CD14-positive monocyte (primary cell): Measurements from ENCODE around the gene LIMS2. TPM values are rescaled to one million over a fixed set of nuclear protein-coding genes. Genes with fewer than 3 reads are reported as not detected.

Source experiments
- DNase-seq, 3 donors: peaks; one replicate each; pipeline ENCODE4 v3.0.0-alpha.2; 2011 to 2022
- H2AFZ ChIP-seq: 2 replicates; pipeline ENCODE4 v1.6.0; 2012; ENCODE audit warnings: mild to moderate bottlenecking, low read depth, low read length, inconsistent platforms; ENCODE audit not compliant: insufficient read depth, poor library complexity, severe bottlenecking
- H3K27ac ChIP-seq, 2 donors: 1 replicate in 1 of 2; 2 replicates in 1 of 2; pipeline ENCODE4 v1.5.1; 2012 to 2013; ENCODE audit warnings: low read length in 2 of 2, control low read depth in 1 of 2, inconsistent platforms in 1 of 2, low read depth in 1 of 2, mild to moderate bottlenecking in 1 of 2
- H3K27me3 ChIP-seq, 2 donors: one replicate each; pipeline versions ENCODE4 v1.6.0 to v1.6.1; 2011 to 2013; ENCODE audit warnings: low read length in 2 of 2; ENCODE audit not compliant: control insufficient read depth in 2 of 2, insufficient read depth in 2 of 2
- H3K36me3 ChIP-seq, 2 donors: replicated peaks in 1 of 2; 1 replicate in 1 of 2; 2 replicates in 1 of 2; pipeline versions ENCODE4 v1.5.1 to v1.6.1; 2012 to 2013; ENCODE audit warnings: low read length in 2 of 2, control low read depth in 1 of 2, inconsistent platforms in 1 of 2, mild to moderate bottlenecking in 1 of 2; ENCODE audit not compliant: insufficient read depth in 2 of 2, control insufficient read depth in 1 of 2
- H3K4me1 ChIP-seq, 2 donors: 1 replicate in 1 of 2; 2 replicates in 1 of 2; pipeline versions ENCODE4 v1.5.1 to v1.6.1; 2012 to 2013; ENCODE audit warnings: low read length in 2 of 2, control low read depth in 1 of 2, inconsistent platforms in 1 of 2, mild to moderate bottlenecking in 1 of 2, moderate library complexity in 1 of 2; ENCODE audit not compliant: insufficient read depth in 2 of 2, control insufficient read depth in 1 of 2
- H3K4me2 ChIP-seq: replicated peaks from 2 replicates; pipeline ENCODE3; 2012; ENCODE audit warnings: low read length, moderate library complexity, mild to moderate bottlenecking; ENCODE audit not compliant: poor library complexity, severe bottlenecking; ENCODE audit errors: extremely low read depth
- H3K4me3 ChIP-seq, 3 experiments: fragments of 200-600 bp in 1 of 3; sonication (generic) in 1 of 3; replicated peaks in 1 of 3; 1 replicate in 2 of 3; 2 replicates in 1 of 3; pipeline ENCODE4 v1.5.1; 2011 to 2013; ENCODE audit warnings: low read length in 3 of 3, mild to moderate bottlenecking in 3 of 3, control low read depth in 2 of 3, low read depth in 2 of 3, inconsistent platforms in 1 of 3, moderate library complexity in 1 of 3
- H3K79me2 ChIP-seq: 2 replicates; pipeline ENCODE4 v1.6.0; 2012; ENCODE audit warnings: mild to moderate bottlenecking, control low read depth, inconsistent platforms, low read length, moderate library complexity; ENCODE audit not compliant: insufficient read depth
- H3K9ac ChIP-seq: 2 replicates; pipeline ENCODE4 v1.6.0; 2017; ENCODE audit warnings: low read length, mild to moderate bottlenecking; ENCODE audit not compliant: insufficient read depth, poor library complexity, severe bottlenecking
- H3K9me3 ChIP-seq, 2 donors: replicated peaks in 1 of 2; 1 replicate in 1 of 2; 2 replicates in 1 of 2; pipeline versions ENCODE4 v1.5.1 to v1.6.1; 2012 to 2013; ENCODE audit warnings: low read length in 2 of 2, control low read depth in 1 of 2; ENCODE audit not compliant: control insufficient read depth in 1 of 2, insufficient read depth in 1 of 2
- H4K20me1 ChIP-seq: 2 replicates; pipeline ENCODE4 v1.6.0; 2012; ENCODE audit warnings: mild to moderate bottlenecking, low read length, control low read depth, moderate library complexity; ENCODE audit not compliant: insufficient read depth
- H3K27ac Mint-ChIP-seq, 7 donors: one replicate each; pipeline ENCODE4 v1.8.0; 2020; ENCODE audit warnings: mild to moderate bottlenecking in 7 of 7, mixed read lengths in 7 of 7, moderate library complexity in 6 of 7, inconsistent platforms in 2 of 7
- H3K27me3 Mint-ChIP-seq, 3 donors: one replicate each; pipeline ENCODE4 v1.8.0; 2021 to 2022; ENCODE audit warnings: low read depth in 3 of 3, mild to moderate bottlenecking in 3 of 3, mixed read lengths in 3 of 3, moderate library complexity in 3 of 3, inconsistent platforms in 1 of 3
- H3K36me3 Mint-ChIP-seq, 2 donors: one replicate each; pipeline ENCODE4 v1.8.0; 2020; ENCODE audit warnings: mixed read lengths in 2 of 2, inconsistent platforms in 1 of 2, mild to moderate bottlenecking in 1 of 2
- H3K4me1 Mint-ChIP-seq: one replicate; pipeline ENCODE4 v1.8.0; 2020; ENCODE audit warnings: mild to moderate bottlenecking, mixed read lengths
- H3K4me3 Mint-ChIP-seq, 2 donors: one replicate each; pipeline ENCODE4 v1.8.0; 2020; ENCODE audit warnings: mild to moderate bottlenecking in 2 of 2, mixed read lengths in 2 of 2, moderate library complexity in 1 of 2
- H3K9me3 Mint-ChIP-seq, 7 donors: one replicate each; pipeline ENCODE4 v1.8.0; 2020 to 2022; ENCODE audit warnings: mixed read lengths in 7 of 7, mild to moderate bottlenecking in 6 of 7, moderate library complexity in 6 of 7, inconsistent platforms in 2 of 7
- WGBS: methylation state at CpG from one replicate; pipeline ENCODE4 v1.1.5; 2013; ENCODE audit warnings: missing lambda C conversion rate; ENCODE audit not compliant: insufficient coverage; 5-methylcytosine and 5-hydroxymethylcytosine counted together
- intact Hi-C, 2 donors: fragments of 100-400 bp; cut with micrococcal nuclease; formaldehyde crosslinking; loops; one replicate each; pipeline versions ENCODE4 v1.15.0 to v1.15.1; 2023
- polyA plus RNA-seq, 3 donors: library from polyadenylated mRNA; depleted of rRNA in 1 of 3; unstranded in 2 of 3; stranded (reverse) in 1 of 3; fragments of 300-500 nt in 2 of 3; fragments of >200 nt in 1 of 3; fragmentation: Illumina TruSeq in 2 of 3; gene quantifications; 1 replicate in 2 of 3; 2 replicates in 1 of 3; pipeline ENCODE4 v1.2.3, GENCODE V29; 2012 to 2021
- TF ChIP-seq, protein P1 (sequence below): fragments of 200-600 bp; IDR thresholded peaks from one replicate; pipeline ENCODE4 v1.8.0; 2022; ENCODE audit warnings: antibody characterized with exemption, mild to moderate bottlenecking

LIMS2 gene
- polyA plus RNA-seq, 3 donors = 0.13 to 1.3 (median 0.23) TPM

- H3K9me3 Mint-ChIP-seq = no peaks in the 10 kb centered on the region
- DNase-seq = no peak
- H3K4me1 Mint-ChIP-seq = peaks cover 29% of the 10 kb centered on the region
- no peaks in the 10 kb centered on the region for H3K79me2 ChIP-seq
- H3K9ac ChIP-seq = no peak overlapping the region
- no peaks in the 10 kb centered on the region for H4K20me1 ChIP-seq
- H3K4me1 ChIP-seq = peaks cover 17 to 23% of the 10 kb centered on the region in 2 donors
- no peaks in the 10 kb centered on the region for H3K9me3 ChIP-seq
- intact Hi-C loops = no loop called here
- no peaks in the 10 kb centered on the region for H3K27me3 ChIP-seq
- H3K4me2 ChIP-seq = no peak overlapping the region
- TF ChIP-seq, protein P1, sequence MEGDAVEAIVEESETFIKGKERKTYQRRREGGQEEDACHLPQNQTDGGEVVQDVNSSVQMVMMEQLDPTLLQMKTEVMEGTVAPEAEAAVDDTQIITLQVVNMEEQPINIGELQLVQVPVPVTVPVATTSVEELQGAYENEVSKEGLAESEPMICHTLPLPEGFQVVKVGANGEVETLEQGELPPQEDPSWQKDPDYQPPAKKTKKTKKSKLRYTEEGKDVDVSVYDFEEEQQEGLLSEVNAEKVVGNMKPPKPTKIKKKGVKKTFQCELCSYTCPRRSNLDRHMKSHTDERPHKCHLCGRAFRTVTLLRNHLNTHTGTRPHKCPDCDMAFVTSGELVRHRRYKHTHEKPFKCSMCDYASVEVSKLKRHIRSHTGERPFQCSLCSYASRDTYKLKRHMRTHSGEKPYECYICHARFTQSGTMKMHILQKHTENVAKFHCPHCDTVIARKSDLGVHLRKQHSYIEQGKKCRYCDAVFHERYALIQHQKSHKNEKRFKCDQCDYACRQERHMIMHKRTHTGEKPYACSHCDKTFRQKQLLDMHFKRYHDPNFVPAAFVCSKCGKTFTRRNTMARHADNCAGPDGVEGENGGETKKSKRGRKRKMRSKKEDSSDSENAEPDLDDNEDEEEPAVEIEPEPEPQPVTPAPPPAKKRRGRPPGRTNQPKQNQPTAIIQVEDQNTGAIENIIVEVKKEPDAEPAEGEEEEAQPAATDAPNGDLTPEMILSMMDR = no peak
- H3K27ac Mint-ChIP-seq = no peak overlapping the region
- H3K36me3 Mint-ChIP-seq = no peaks in the 10 kb centered on the region
- 86% methylated on average over 21 of the region's 28 CpGs for WGBS
- peak overlapping the region; percentile 50 for H2AFZ ChIP-seq
- H3K27me3 Mint-ChIP-seq = peaks cover 2 to 9% (median 7%) of the 10 kb centered on the region in 3 donors
- H3K27ac ChIP-seq = no peak overlapping the region
- H3K4me3 ChIP-seq = no peak overlapping the region
- H3K4me3 Mint-ChIP-seq = no peak overlapping the region
- no peaks in the 10 kb centered on the region for H3K36me3 ChIP-seq
Observed at GRCh38 chr2:127650785-127651380, 24.4 kb downstream of the LIMS2 start.

- Histone ChIP-seq H3K27me3 (no peaks in the 10 kb centered on the region), H2AFZ (peak overlapping the region; percentile 61), H4K20me1 (no peaks in the 10 kb centered on the region), H3K9ac (no peak overlapping the region), H3K4me2 (no peak overlapping the region), H3K4me1 (peaks cover 17 to 23% of the 10 kb centered on the region in 2 donors), H3K79me2 (no peaks in the 10 kb centered on the region), H3K27ac (no peak overlapping the region), H3K9me3 (no peaks in the 10 kb centered on the region), H3K36me3 (no peaks in the 10 kb centered on the region), H3K4me3 (no peak overlapping the region)
- H3K27ac Mint-ChIP-seq = no peak overlapping the region
- no peak for DNase-seq
- 87% methylated on average over 17 of the region's 17 CpGs for WGBS
- H3K27me3 Mint-ChIP-seq = peaks cover 2 to 9% (median 7%) of the 10 kb centered on the region in 3 donors
- H3K4me1 Mint-ChIP-seq = peaks cover 29% of the 10 kb centered on the region
- H3K4me3 Mint-ChIP-seq = no peak overlapping the region
- TF ChIP-seq, protein P1 = peak; percentile 66
- H3K36me3 Mint-ChIP-seq = no peaks in the 10 kb centered on the region
- intact Hi-C loops = no loop called here
- H3K9me3 Mint-ChIP-seq = no peaks in the 10 kb centered on the region
Observed at GRCh38 chr2:127650041-127650784, 25.1 kb downstream of the LIMS2 start.
